ENCODE results near the gene MDH1.
"Not testable (repeated sequence)": the region's sequence is repeated elsewhere in the genome, so short reads cannot be mapped to it uniquely, and the experiment has no call there.

MDH1 gene

DNA sequence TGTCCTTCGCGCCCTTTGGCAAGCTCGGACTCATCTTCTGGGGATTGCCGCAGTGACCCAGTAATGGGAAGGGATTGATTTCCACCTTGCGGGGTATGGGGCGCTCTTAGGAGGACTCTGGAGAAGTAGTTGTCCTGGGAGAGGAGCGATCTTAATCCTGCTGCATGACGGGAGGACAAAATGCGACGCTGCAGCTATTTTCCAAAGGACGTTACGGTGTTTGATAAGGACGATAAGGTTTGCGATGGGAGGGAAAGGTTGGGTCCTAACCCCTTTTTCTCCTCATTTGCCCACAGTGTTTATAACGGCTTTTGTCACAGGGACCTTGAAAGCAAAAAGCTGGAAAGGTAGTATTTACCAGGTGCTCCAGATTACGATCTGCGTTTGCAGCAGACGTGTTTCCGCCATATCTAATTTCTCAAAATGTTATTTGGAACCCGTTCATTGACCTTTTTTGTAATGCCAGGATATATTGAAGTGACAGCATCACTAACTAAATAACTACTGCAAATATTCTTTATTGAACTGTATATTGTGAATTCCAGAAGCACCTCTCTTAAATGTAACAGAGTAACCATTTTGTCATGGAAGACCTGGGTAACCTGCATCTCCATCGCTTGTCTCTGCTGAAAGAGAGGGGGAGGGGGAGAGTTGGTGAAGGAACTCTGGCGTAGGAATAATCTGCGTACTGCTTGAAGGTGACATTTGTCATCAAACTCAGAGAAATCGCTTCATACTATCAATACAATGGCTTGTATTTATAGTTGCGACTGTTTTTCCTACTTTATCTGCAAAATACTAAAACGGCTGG is 590 bp downstream of the MDH1 start:
- FAIRE-seq, result no peak

DNA sequence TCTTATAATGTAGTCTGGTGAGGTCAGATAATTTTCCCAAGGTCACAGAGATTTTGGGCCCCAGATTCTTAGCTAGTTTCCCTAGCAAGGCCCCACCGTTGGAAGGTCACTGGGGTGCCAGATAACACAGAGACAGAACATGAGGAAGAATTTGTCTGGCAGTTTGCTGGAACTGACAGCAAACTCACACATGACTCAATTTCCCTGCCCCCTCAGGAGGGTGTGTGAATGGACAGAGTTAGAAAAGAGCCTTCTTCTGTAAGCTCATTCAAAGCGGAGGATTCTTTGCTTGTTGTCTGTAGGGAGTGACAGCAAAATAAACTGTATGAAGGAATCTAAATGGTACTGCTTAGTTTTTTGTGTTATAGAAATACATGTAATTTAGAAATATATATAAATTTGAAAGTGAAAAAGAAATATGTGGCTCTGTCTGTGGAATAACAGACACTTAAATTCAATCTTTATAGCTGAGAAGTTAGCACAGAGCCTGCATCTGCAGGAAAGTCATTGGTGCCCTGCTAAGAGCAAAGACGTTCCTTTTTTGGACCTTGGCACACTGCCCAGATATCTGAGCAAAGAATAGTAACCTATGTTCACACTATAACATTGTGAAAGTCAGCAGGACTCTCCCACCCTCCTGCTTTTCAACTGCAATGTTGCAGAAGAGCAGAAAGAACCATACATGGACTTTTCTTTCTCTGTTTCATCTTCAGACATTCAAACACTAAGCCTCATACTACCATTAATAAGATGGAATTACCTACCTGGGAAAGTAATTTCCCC is 2.1 kb downstream of the MDH1 start:
- FAIRE-seq, result no peak

DNA sequence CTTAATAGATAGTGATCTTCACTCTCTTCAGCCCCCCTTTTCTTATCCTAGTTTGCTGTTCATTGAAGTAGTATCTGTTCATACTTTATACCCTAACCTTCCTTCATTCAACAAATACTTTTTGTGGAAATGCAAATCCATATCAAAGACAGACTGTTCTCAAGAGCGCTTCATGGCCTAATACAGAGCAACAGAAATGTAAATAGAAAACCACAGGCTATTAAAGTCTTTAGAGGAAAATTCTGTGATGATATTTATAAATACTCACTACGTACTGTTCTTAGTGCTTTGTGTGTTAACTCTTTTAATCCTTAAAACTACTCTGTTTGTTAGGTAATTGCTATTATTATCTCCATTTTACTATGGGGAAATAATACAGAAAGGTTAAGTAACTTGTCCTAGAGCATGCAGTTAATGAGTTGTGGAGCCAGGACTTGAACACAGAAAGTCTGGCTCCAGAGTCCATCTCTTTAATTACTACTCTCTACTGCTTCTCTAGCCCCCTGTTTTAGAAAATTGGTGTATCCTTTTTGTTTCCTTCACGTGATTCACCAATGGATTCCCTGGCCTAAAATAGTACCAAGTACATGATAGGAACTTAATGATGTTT is 2.9 kb downstream of the MDH1 start:
- no peak for FAIRE-seq

DNA sequence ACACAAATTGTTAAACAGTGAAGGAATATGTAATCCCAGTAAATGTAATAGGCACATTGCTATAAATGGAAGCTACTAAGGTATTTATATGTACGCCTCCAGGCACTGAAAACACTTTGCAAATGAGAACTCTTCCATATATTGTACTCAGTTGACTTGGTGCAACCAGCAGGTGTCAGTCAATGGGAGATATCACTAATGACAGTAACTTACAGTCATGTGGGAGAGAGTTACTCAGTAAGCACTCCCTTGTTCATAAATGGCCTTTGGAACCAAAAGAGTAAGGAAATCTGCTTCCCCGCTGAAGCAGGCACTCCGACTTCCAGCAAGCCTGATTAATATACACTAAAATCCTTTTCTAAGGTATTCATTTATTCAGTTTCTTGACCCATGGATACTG is 5.9 kb downstream of the MDH1 start:
- FAIRE-seq, result no peak

DNA sequence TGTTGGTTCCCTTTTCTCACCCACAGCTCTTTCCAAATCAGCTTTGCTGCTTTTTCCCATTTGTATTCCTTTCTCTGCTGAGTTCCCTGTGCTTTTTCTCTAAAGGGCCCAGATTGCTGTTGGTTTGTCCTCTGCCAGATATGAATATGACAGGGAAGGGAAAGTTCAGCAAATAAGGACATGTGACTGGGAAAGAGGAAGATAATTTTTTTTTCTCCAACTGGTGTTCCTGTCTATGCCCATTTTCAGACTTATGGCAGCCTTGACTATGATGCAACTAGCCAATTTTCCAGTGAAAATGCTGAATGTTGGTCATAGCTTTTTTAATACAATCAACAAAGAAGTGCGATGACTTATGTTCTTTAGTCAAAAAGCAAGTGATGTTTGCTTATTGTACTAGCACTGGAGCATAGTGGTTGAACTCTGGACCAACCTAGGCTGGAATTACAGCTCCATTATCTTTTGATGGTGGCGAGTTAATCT is 7.7 kb downstream of the MDH1 start:
- no peak for FAIRE-seq

DNA sequence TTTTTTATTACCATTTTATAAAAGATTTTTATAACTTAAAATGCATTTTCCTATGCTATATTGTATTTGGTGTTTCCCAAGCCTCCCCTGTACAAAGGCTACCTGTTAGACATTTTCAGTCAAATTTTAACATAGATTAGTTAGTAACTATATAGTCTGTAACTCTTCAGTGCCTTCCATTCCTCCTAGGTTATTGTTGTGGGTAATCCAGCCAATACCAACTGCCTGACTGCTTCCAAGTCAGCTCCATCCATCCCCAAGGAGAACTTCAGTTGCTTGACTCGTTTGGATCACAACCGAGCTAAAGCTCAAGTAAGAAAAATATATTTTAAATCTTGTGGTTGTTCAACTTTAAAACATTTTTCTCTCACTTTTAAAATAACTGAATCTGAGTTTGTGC is 10.2 kb downstream of the MDH1 start:
- FAIRE-seq, result no peak

DNA sequence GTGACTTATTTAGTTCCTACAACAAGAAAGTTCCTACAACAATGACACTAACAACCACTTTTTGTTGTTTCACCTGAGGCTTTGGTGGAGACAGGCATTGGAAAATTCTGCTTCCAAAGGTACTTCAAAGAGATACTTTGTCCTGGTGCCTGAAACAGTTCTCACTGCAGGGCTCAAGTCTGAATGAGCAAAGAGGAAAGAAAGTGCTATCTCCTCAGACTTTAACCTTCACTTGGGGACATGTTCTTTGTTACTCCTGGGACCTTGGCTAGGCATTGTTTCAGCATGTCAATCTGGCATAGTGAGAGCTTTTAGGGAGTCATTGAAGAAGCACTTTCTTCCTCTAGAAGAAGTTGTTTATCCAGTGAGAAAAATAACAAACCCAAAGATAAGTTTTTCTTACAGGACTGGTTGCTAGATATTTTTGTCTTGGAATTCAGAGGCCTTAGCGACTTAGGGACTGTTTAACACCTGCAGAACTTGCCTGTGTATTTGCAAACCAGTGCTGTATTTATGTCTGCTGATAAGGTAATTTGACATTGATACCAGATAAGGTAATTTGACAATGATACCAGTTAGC is 12.2 kb downstream of the MDH1 start:
- FAIRE-seq, result no peak

DNA sequence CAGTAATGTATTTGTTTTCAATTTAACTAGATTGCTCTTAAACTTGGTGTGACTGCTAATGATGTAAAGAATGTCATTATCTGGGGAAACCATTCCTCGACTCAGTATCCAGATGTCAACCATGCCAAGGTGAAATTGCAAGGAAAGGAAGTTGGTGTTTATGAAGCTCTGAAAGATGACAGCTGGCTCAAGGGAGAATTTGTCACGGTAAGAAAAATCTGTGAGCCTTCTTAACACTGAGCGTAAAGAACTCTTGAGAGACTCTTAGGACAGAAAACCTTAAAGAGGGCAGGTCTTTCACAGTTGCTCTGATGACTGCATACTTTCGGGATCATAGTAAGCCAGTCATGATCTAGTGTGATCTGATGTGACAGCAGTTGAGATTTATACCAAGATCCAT is 15.9 kb downstream of the MDH1 start:
- FAIRE-seq, result no peak

DNA sequence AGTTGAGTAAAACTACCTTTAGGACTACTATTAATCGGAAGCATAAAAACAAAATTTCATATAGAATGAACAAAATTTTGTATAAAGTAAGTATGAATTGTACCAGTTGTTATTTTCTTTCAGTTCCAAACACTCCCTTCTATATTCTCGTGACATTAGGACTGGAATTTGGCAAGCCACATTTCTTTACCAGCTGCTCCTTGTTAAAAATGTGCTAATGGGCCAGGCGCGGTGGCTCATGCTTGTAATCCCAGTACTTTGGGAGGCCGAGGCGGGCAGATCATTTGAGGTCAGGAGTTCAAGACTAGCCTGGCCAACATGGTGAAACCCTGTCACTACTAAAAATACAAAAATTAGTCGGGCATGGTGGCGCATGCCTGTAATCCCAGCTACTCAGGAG is 20.1 kb downstream of the MDH1 start:
- FAIRE-seq, result not testable (repeated sequence)

DNA sequence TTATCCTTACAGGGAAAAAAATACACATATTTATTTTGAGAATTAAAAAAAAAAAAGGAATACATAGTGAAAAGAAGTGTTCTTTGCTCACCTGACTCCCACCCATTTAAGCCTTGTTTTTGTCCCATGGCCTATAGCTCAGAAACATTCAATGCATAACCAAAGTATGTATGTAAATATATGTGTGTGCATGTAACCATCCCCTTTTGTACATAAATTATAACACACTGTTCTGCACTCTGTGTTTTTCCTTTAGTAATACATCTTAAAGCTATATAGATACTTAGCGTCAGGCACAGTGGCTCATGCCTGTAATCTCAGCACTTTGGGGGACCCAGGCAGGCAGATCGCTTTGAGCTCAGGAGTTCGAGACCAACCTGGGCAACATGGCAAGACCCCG is 21.8 kb downstream of the MDH1 start:
- no peak for FAIRE-seq

DNA sequence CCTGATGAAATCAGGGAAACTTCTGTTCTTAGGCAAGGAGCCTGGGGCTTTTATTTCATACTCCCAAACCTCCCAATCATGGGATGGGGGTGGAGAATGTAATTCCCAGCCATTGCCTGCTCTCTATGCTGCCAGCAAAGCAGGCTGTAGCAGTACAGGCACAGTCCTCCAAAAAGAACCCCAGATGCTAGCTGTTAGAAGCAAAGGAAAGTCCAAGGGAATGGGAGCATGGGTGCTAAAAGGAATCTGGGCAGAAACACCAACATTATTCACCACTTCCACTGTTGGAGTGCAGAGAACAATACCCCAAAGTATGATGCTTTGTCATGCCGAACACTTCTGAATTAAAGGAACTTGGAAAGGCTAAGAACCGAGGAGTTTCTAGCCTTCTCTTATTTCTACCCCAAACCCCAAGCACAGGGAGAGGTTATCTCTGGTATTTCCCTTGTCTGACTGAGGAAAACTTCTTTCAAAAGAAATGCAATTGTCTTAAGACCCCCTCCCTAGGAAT is 24.7 kb downstream of the MDH1 start:
- no peak for FAIRE-seq

DNA sequence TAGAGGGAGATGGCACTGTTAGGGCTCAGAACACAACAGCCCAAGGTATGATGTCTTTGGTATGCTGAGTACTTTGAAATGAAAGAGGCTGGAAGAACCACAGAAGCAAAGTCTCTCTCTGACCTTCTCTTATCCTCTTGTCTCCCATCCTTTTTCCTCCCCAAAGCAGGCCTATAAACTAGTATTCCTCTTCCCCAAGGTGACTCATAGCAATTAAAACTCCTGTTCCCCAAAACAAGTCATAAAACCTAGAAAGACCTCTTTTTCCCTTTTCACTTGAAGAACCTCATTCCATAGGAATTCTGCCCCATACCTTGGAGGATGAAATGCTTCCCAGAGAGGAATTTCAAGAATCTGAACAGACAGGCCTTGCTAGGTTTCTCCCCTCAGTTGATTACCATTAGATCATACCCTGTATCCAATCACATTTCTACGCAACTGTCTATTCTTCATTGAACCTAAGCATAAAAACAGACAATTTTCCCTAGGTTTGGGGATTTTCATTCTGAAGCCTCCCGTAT is 25.7 kb downstream of the MDH1 start:
- no peak for FAIRE-seq

DNA sequence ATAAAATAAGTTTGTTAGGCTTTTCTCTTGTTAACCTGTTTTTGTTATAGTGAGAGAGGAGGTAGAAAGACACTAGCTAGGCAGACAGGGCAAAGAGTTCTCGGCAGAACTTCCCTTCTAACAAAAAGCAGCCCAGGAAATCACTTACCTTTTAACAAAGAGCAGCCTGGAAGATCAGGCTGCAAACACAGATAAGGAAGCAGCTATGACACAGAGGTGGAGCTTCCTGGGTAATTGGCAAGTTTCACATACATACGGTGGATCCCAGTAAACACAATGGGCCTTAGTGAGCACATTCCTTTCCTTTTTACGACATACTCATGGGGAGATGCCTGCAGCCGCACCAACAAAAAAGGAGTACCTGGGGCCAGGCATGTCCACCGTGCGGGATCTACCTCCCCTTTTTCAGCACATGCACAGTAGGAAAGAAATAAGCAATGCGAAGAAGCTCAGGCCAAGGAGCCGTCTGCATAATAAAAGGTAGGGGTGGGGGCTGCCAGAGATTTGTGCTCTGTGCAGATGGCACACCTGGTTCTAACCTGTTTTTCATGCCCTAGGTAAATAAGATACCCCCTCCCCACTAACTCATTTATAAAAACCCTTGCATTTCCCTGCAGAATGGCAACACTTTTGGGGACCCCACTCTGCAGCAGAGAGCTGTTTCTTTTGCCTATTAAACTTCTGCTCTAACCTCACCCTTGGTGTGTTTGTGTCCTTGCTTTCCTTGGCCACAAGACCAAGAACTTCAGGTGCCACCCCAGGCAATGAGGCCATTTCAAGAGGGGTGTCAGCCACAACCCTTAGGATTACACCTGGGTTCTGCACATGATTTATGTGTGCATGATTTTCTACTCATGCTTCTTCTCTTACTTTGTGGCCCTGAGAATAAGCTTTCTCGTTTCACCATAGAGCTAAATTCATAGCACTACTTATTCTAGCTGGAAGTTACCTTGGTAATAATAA is 26.5 kb downstream of the MDH1 start:
- no peak for FAIRE-seq

DNA sequence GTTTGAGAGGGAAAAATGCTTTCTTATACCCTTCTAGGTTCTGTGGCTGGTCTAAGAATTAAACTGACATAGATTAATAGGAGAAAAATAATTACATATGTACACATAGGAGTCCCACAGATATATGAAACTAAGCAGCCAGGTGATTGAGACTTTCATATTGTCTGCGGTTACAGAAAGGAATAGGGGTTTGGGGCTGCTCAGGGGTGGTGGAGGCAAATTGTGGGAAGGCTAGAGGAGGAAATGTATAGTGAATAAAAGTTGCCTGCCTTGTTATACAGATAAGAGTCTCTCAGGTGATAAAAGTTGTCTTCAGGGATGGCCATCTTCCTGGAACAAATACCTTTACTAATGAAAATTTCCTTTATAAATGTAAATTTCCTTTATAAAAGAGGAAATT is 28.6 kb downstream of the MDH1 start:
- FAIRE-seq, result no peak

DNA sequence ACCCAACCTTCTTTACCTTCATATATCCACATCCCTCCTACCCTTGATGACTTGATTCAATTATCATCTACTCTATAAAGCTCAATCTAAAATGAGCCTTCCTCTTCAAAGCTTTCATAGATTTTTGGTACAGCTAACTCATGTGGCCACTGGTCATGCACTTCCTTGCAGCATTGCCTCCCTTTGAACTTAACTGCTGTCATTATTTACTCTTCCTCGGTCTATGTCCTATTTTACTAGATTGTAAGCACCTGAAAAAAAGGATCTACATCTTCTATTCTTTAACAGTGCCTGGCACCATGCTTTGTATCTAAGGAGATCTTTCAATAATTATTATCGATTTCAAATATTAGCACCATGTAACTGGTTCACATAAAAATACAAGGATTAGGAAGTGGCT is 30.6 kb downstream of the MDH1 start:
- FAIRE-seq, result no peak

DNA sequence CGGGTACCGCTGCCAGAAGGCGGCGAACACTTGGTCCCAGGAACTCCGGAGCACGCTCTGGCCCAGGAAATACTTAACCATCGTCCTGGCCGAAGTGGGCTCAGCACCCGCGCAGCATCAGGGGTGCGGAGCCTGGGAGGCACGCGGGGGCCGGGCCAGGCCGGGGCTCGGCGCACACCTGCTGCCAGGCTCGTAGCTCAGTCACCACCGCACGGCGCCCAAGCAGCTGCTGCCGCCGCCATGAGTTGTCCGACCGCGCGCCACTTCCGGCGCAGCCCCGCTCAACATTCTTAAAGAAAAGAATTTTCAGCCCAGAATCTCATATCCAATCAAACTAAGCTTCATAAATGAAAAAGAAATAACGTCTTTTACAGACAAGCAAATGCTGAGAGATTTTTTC is 34.0 kb downstream of the MDH1 start:
- FAIRE-seq, result no peak

DNA sequence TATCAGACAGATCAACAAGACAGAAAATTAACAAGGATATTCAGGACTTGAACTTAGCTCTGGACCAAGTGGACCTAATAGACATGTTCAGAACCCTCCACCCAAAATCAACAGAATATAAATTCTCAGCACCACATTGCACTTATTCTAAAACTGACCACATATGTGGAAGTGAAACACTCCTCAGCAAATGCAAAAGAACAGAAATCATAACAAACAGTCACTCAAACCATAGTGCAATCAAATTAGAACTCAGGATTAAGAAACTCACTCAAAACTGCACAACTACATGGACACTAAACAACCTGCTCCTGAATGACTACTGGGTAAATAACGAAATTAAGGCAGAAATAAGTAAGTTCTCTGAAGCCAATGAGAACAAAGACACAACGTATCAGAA is 35.0 kb downstream of the MDH1 start:
- not testable (repeated sequence) for FAIRE-seq

DNA sequence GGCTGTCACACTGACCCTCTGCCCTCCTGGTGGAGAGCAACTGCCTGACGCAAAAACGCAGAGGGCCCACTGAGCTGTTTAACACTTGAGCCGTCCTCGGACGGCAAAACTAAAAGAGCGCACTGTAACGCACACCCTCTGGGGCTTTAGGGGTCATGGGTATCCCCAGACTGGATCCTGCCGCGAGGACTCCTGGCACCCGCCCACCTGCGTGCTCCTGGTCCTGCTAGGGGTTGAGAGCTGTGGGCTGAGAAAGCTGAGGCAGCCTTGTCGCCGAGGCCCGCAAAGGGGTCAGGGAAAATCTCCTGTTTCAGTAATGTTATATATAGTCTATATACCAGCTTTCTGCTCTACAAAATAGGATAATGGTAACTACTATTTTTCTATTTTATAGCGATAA is 39.1 kb downstream of the MDH1 start:
- no peak for FAIRE-seq

DNA sequence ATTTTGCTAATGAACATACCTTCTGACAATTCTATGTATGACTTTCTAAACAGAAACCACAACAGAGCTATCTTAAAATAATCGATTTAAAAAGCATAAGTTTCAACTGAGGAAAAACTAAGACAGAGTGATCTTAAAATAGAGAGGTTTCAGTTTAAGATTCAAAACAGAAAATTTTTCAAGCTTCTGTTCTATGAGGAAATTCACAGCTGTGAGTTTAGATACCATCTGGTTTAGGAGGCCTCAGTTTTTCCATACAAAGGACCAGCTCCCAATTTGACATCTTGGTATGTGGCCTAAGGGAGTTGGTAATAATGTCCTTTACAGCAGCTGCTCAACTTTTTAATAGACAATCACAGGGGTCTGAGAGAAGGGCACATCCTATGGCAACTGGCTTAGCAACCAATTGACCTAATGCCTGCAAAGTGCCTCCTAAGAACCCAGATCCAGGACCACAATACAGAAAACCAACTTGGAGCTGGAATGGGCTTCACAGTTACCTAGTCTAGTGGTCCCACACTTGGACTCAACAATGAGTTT is 39.7 kb downstream of the MDH1 start:
- no peak for FAIRE-seq

DNA sequence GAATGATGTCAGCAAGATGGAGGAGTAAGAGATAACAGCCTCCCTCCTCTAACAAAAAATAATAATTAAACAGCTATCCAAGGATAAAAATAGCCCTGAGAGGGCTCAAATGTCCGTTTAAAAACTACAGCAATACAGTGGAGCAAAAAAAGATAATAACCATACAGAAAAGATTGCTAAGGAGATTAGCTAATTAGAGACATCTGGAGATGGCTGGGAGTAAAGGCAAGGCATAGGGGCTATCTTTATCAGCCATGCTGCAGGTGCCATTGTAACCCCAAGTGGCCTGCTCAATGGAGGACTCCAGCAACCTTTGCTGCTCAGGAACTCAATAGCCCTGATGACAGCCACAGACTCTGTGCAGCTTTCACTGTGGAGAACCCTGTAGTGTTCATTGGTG is 42.7 kb downstream of the MDH1 start:
- no peak for FAIRE-seq

DNA sequence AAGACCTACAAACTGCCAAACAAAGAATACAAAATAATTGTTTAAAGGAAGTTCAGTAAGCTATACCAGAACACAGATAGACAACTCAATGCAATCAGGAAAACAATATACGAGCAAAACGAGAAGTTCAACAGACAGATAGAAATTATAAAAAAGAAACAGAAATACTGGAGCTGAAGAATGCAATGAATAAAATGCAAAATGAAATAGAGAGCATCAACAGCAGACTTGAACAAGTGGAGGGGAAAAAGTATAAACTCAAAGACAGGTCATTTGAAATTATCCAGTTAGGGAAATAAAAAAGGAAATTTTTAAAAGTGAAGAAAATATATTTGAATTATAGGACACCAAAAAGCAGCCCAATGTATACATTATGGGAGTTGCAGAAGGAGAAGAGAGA is 43.6 kb downstream of the MDH1 start:
- FAIRE-seq, result no peak
